Heart left ventricle (tissue), 16 donors: ENCODE data around the gene REL. TPM values are rescaled to one million over a fixed set of nuclear protein-coding genes. Genes with fewer than 3 reads are reported as not detected.

Experiments used
- ATAC-seq, 4 donors: fragments of 200-7000 bp; cut with Tn5 transposase; one replicate each; pipeline ENCODE4 v1.9.1; 2020 to 2022; ENCODE audit warnings: moderate library complexity in 4 of 4, mild to moderate bottlenecking in 3 of 4, moderate number of reproducible peaks in 1 of 4
- DNase-seq, 5 donors: peaks; one replicate each; pipeline ENCODE4 v3.0.0-alpha.2; 2020
- H3K27ac ChIP-seq, 12 donors: fragments of 200-600 bp; sonication (generic) in 4 of 12; one replicate each; pipeline versions ENCODE4 v1.5.0 to v1.8.0; 2016 to 2022; ENCODE audit warnings: mild to moderate bottlenecking in 2 of 12
- H3K27me3 ChIP-seq, 9 donors: fragments of 200-600 bp; sonication (generic) in 2 of 9; one replicate each; pipeline versions ENCODE4 v1.5.1 to v1.8.0; 2016 to 2022; ENCODE audit warnings: mild to moderate bottlenecking in 3 of 9
- H3K36me3 ChIP-seq, 9 donors: fragments of 200-600 bp; sonication (generic) in 2 of 9; one replicate each; pipeline versions ENCODE4 v1.5.0 to v1.8.0; 2018 to 2022; ENCODE audit warnings: mild to moderate bottlenecking in 2 of 9
- H3K4me1 ChIP-seq, 12 donors: fragments of 200-600 bp; sonication (generic) in 4 of 12; one replicate each; pipeline versions ENCODE4 v1.5.0 to v1.8.0; 2016 to 2022; ENCODE audit warnings: mild to moderate bottlenecking in 3 of 12
- H3K4me3 ChIP-seq, 12 donors: fragments of 200-600 bp; sonication (generic) in 4 of 12; one replicate each; pipeline versions ENCODE4 v1.5.0 to v1.8.0; 2017 to 2022; ENCODE audit warnings: mild to moderate bottlenecking in 9 of 12, moderate library complexity in 4 of 12
- H3K9me3 ChIP-seq, 12 donors: fragments of 200-600 bp; sonication (generic) in 4 of 12; one replicate each; pipeline versions ENCODE4 v1.5.0 to v1.8.0; 2016 to 2022; ENCODE audit warnings: mild to moderate bottlenecking in 1 of 12
- CTCF ChIP-seq, 12 donors: fragments of 200-600 bp; sonication (generic) in 4 of 12; IDR thresholded peaks; one replicate each; pipeline versions ENCODE4 v1.5.0 to v1.8.0; 2018 to 2022; ENCODE audit warnings: antibody characterized with exemption in 12 of 12, mild to moderate bottlenecking in 5 of 12
- POLR2A ChIP-seq, 2 donors: fragments of 450-650 bp; IDR thresholded peaks; one replicate each; pipeline ENCODE4 v1.6.1; 2017; ENCODE audit warnings: antibody characterized with exemption in 2 of 2, mild to moderate bottlenecking in 2 of 2, moderate library complexity in 2 of 2
- WGBS, 4 donors: extraction: QIAGEN DNeasy Blood & Tissue Kit in 2 of 4; methylation state at CpG; one replicate each; pipeline versions ENCODE4 v1.1.5 to v1.1.7; 2013 to 2018; 5-methylcytosine and 5-hydroxymethylcytosine counted together
- intact Hi-C, 10 donors: fragments of 100-400 bp; cut with DNase I; formaldehyde crosslinking; loops; one replicate each; pipeline versions ENCODE4 v1.11.1 to v1.14.2; 2022
- polyA plus RNA-seq, 2 donors: library from polyadenylated mRNA; stranded (reverse); fragments of 200-250 nt; gene quantifications; one replicate each; pipeline ENCODE4 v1.2.3, GENCODE V29; 2013
- total RNA-seq, 9 donors: library from RNA; depleted of rRNA in 2 of 9; stranded (reverse); fragments of >200 nt in 2 of 9; fragmentation: NEBNext Ultra II Directional in 3 of 9; extraction: Animal tissue kit (Norgen Biotek cat#: 25700) in 3 of 9; gene quantifications; one replicate each; pipeline versions ENCODE4 v1.1.0 to v1.2.4, GENCODE V29; 2016 to 2023
- donor health status: ischemic (EF 13 %, LVEDD 7.1; RV severe dilation, severe dysfunction).
- donor health status: healthy with polysubstance abuse.
- donor health status: DM: no; HTN: yes; CAD: no.
- donor health status: DM: no; HTN: no; CAD: no.
- donor health status: ischemic (EF 25% LVEDD 6.9; RV normal size, moderate dysfunction).
- donor health status: ischemic (EF 25% LVEDD 5.7; RV mildly dilated, moderate dysfunction).
- donor health status: healthy.
- donor health status: DM: yes; HTN: yes; CAD: no.
- donor health status: ischemic (EF 35%, LVEDD 5.7; RV mildly dilated, moderate dysfunction).
- donor health status: nonischemic (EF 11% LVEDD 7.7; RV severe dilation, severe dysfunction).
- donor health status: DM: yes; HTN: yes; CAD: no.
- donor health status: PGD.
- donor health status: ischemic (EF 29% LVEDD 5.4; RV normal size, mild dysfunction).
- donor health status: nonischemic (EF 23%, LVEDD 6.1; RV moderate dilation, normal function).

REL gene
- total and polyA plus RNA-seq, 11 donors = 1.4 to 16.0 (median 6.0) TPM

- H3K36me3 ChIP-seq = peaks cover 0 to 58% (median 22%) of the 10 kb centered on the region in 9 donors
- no peak overlapping the region for H3K27ac ChIP-seq
- TF ChIP-seq CTCF (IDR thresholded peaks at IDR 0.05) (no peak), POLR2A (IDR thresholded peaks at IDR 0.05) (no peak)
- no peaks in the 10 kb centered on the region for H3K9me3 ChIP-seq
- H3K4me1 ChIP-seq = no peaks in the 10 kb centered on the region
- intact Hi-C loops = no loop called here
- ATAC-seq = no peak
- no peaks in the 10 kb centered on the region for H3K27me3 ChIP-seq
- no peak overlapping the region for H3K4me3 ChIP-seq
- no peak for DNase-seq
- WGBS, 4 donors = 93 to 96% (median 93%) methylated on average over 6 of the region's 6 CpGs
Measured at GRCh38 chr2:60948926-60949579, 67.7 kb downstream of the REL start.

- intact Hi-C loops = no loop called here
- Histone ChIP-seq H3K4me1 (no peaks in the 10 kb centered on the region), H3K27me3 (no peaks in the 10 kb centered on the region), H3K4me3 (no peak overlapping the region), H3K36me3 (peaks cover 0 to 43% (median 20%) of the 10 kb centered on the region in 9 donors), H3K27ac (no peak overlapping the region), H3K9me3 (no peaks in the 10 kb centered on the region)
- ATAC-seq (no peak), DNase-seq (no peak)
- WGBS, 4 donors = 58 to 72% (median 66%) methylated on average over 2 of the region's 2 CpGs
- no peak for TF ChIP-seq POLR2A (IDR thresholded peaks at IDR 0.05)
- no peak for TF ChIP-seq CTCF (IDR thresholded peaks at IDR 0.05)
Measured at GRCh38 chr2:60954139-60954538, 72.8 kb downstream of the REL start.

- Histone ChIP-seq H3K4me3 (no peak overlapping the region), H3K27ac (no peak overlapping the region), H3K27me3 (no peaks in the 10 kb centered on the region), H3K36me3 (peaks cover 0 to 44% (median 18%) of the 10 kb centered on the region in 9 donors), H3K9me3 (no peaks in the 10 kb centered on the region), H3K4me1 (no peaks in the 10 kb centered on the region)
- no peak for TF ChIP-seq CTCF (IDR thresholded peaks at IDR 0.05)
- no peak for TF ChIP-seq POLR2A (IDR thresholded peaks at IDR 0.05)
- 88 to 92% (median 90%) methylated on average over 8 of the region's 8 CpGs for WGBS, 4 donors
- no peak for DNase-seq
- intact Hi-C loops = no loop called here
- ATAC-seq = peak in 1 of 4 donors; percentile 11
Measured at GRCh38 chr2:60957224-60957623, 75.8 kb downstream of the REL start.

- H3K9me3 ChIP-seq = no peaks in the 10 kb centered on the region
- H3K36me3 ChIP-seq = peaks cover 0 to 44% (median 14%) of the 10 kb centered on the region in 9 donors
- H3K27me3 ChIP-seq = no peaks in the 10 kb centered on the region
- H3K27ac ChIP-seq = no peak overlapping the region
- TF ChIP-seq POLR2A (IDR thresholded peaks at IDR 0.05) = no peak
- no peak for TF ChIP-seq CTCF (IDR thresholded peaks at IDR 0.05)
- peak in 1 of 4 donors; percentile 16 for ATAC-seq
- no peaks in the 10 kb centered on the region for H3K4me1 ChIP-seq
- no peak for DNase-seq
- 79 to 83% (median 81%) methylated on average over 5 of the region's 5 CpGs for WGBS, 4 donors
- no peak overlapping the region for H3K4me3 ChIP-seq
- intact Hi-C loops = no loop called here
Measured at GRCh38 chr2:60957643-60958042, 76.3 kb downstream of the REL start.
